Endothelial cell of umbilical vein (primary cell): ENCODE results near the gene AHRR. TPM values are rescaled to one million over a fixed set of nuclear protein-coding genes. Genes with fewer than 3 reads are reported as not detected.

Experiments
- BruUV-seq: library from RNA; stranded (reverse); fragments of 400-500 nt; replicated peaks from 2 replicates; lab custom pipeline; 2021; lab: Mats Ljungman, UMichigan
- CTCF ChIA-PET: fragments of 300-600, 350-600 bp; sonication (Branson Sonifier 250); formaldehyde crosslinking; loops from one replicate; lab custom pipeline; 2021; ENCODE audit warnings: antibody characterized with exemption, inconsistent platforms; lab: Charles Lee
- POLR2A ChIA-PET: fragments of 300-600, 350-600 bp; sonication (Branson Sonifier 250); formaldehyde crosslinking; loops from one replicate; lab custom pipeline; 2021; ENCODE audit warnings: antibody characterized with exemption, inconsistent platforms; lab: Charles Lee
- DNase-seq: peaks from one replicate; pipeline ENCODE4 v3.0.0-alpha.2; 2011; ENCODE audit warnings: low read depth, low spot score
- FAIRE-seq: peaks from 2 replicates; lab custom pipeline; 2011; peaks lifted over from hg19 to GRCh38; lab: Jason Lieb, UNC
- H2AFZ ChIP-seq: 2 replicates; pipeline ENCODE4 v1.6.0; 2012; ENCODE audit warnings: low read depth, low read length, control low read depth, inconsistent platforms
- H3K27ac ChIP-seq: 2 replicates; pipeline ENCODE4 v1.5.1; 2011; ENCODE audit warnings: low read depth, mild to moderate bottlenecking, control low read depth, low read length, moderate library complexity; ENCODE audit not compliant: insufficient read depth
- H3K27me3 ChIP-seq, 2 experiments: 2 replicates each; pipeline versions ENCODE4 v1.6.0 to v1.6.1; 2011; ENCODE audit warnings: low read length in 2 of 2, mixed read lengths in 1 of 2; ENCODE audit not compliant: control insufficient read depth in 2 of 2, insufficient read depth in 2 of 2
- H3K36me3 ChIP-seq, 2 experiments: 2 replicates in 1 of 2; 3 replicates in 1 of 2; pipeline ENCODE4 v1.5.1; 2011; ENCODE audit warnings: low read length in 2 of 2, mild to moderate bottlenecking in 1 of 2, moderate library complexity in 1 of 2; ENCODE audit not compliant: control insufficient read depth in 2 of 2, insufficient read depth in 2 of 2; ENCODE audit errors: extremely low read depth in 1 of 2
- H3K4me1 ChIP-seq: 3 replicates; pipeline ENCODE4 v1.5.1; 2011; ENCODE audit warnings: mild to moderate bottlenecking, low read length; ENCODE audit not compliant: control insufficient read depth, insufficient read depth; ENCODE audit errors: extremely low read depth
- H3K4me2 ChIP-seq: 2 replicates; pipeline ENCODE4 v1.6.1; 2011; ENCODE audit warnings: low read length, control low read depth, mixed read lengths; ENCODE audit not compliant: insufficient read depth
- H3K4me3 ChIP-seq, 3 experiments: fragments of 200-600 bp in 1 of 3; sonication (generic), shearing (Covaris generic) in 1 of 3; replicated peaks in 1 of 3; 2 replicates each; pipeline ENCODE4 v1.5.1; 2011 to 2016; ENCODE audit warnings: control low read depth in 3 of 3, low read length in 3 of 3, mild to moderate bottlenecking in 2 of 3, inconsistent platforms in 1 of 3, low read depth in 1 of 3, moderate library complexity in 1 of 3; ENCODE audit not compliant: insufficient read depth in 1 of 3
- H3K79me2 ChIP-seq: 2 replicates; pipeline ENCODE4 v1.6.0; 2012; ENCODE audit warnings: low read length, inconsistent platforms; ENCODE audit not compliant: control insufficient read depth, insufficient read depth
- H3K9ac ChIP-seq: replicated peaks from 2 replicates; pipeline ENCODE3; 2011; ENCODE audit warnings: low read length, control low read depth; ENCODE audit not compliant: insufficient read depth; ENCODE audit errors: extremely low read depth
- H3K9me1 ChIP-seq: replicated peaks from 3 replicates; pipeline ENCODE4 v1.6.0; 2011; ENCODE audit warnings: mild to moderate bottlenecking, low read length; ENCODE audit not compliant: control insufficient read depth, insufficient read depth; ENCODE audit errors: extremely low read depth
- H3K9me3 ChIP-seq: replicated peaks from 2 replicates; pipeline ENCODE4 v1.5.1; 2012; ENCODE audit warnings: low read length, inconsistent platforms; ENCODE audit not compliant: control insufficient read depth, insufficient read depth
- H4K20me1 ChIP-seq: replicated peaks from 2 replicates; pipeline ENCODE3; 2011; ENCODE audit warnings: mild to moderate bottlenecking, low read length; ENCODE audit not compliant: control insufficient read depth, insufficient read depth; ENCODE audit errors: extremely low read depth
- CTCF ChIP-seq, 2 donors: IDR thresholded peaks; 1 replicate in 1 of 2; 2 replicates in 1 of 2; pipeline ENCODE4 v1.5.1; 2011; ENCODE audit warnings: low read length in 2 of 2, mild to moderate bottlenecking in 2 of 2, moderate library complexity in 2 of 2, control low read depth in 1 of 2, inconsistent platforms in 1 of 2, low read depth in 1 of 2; ENCODE audit not compliant: insufficient read depth in 1 of 2; ENCODE audit errors: extremely low read depth in 1 of 2
- EZH2 ChIP-seq: IDR thresholded peaks from 2 replicates; pipeline ENCODE4 v1.6.1; 2012; ENCODE audit warnings: borderline replicate concordance, low read depth, mild to moderate bottlenecking, moderate library complexity, low read length, inconsistent platforms; ENCODE audit not compliant: severe bottlenecking
- FOS ChIP-seq: IDR thresholded peaks from 2 replicates; pipeline ENCODE4 v1.6.1; 2011; ENCODE audit warnings: mild to moderate bottlenecking, low read length, moderate library complexity, borderline replicate concordance; ENCODE audit not compliant: insufficient read depth
- GATA2 ChIP-seq: IDR thresholded peaks from 2 replicates; pipeline ENCODE4 v1.7.0; 2011; ENCODE audit warnings: low read depth, mild to moderate bottlenecking, moderate library complexity, mixed read lengths, low read length; ENCODE audit not compliant: insufficient read length, insufficient read depth
- JUN ChIP-seq: IDR thresholded peaks from 2 replicates; pipeline ENCODE4 v1.6.1; 2011; ENCODE audit warnings: borderline replicate concordance, low read depth; ENCODE audit not compliant: insufficient read length, insufficient read depth
- MAX ChIP-seq: IDR thresholded peaks from 2 replicates; pipeline ENCODE4 v1.6.1; 2011; ENCODE audit not compliant: insufficient read depth, insufficient read length
- MYC ChIP-seq: IDR thresholded peaks from one replicate; pipeline ENCODE4 v1.6.1; 2011; ENCODE audit warnings: mild to moderate bottlenecking, low read depth, low read length
- POLR2A ChIP-seq: IDR thresholded peaks from 2 replicates; pipeline ENCODE4 v1.6.1; 2012; ENCODE audit warnings: low read depth, mild to moderate bottlenecking, control low read depth, low read length
- POLR2AphosphoS5 ChIP-seq: IDR thresholded peaks from 2 replicates; pipeline ENCODE4 v1.6.1; 2012; ENCODE audit warnings: low read depth, mild to moderate bottlenecking, control low read depth, low read length, moderate library complexity; ENCODE audit not compliant: insufficient read depth
- dilution Hi-C: fragments of 300-500 bp; cut with MboI; formaldehyde crosslinking; loops from one replicate; pipeline ENCODE4 v1.15.0; 2019; ENCODE audit warnings: low sequenced_read_pairs; ENCODE audit not compliant: extremely low pct_ligation_motif_present
- intact Hi-C: fragments of 100-400 bp; cut with micrococcal nuclease; formaldehyde crosslinking; loops from one replicate; pipeline ENCODE4 v1.10.0; 2022
- polyA plus RNA-seq, 4 experiments: library from polyadenylated mRNA; depleted of rRNA in 3 of 4; stranded (reverse) in 3 of 4; unstranded in 1 of 4; fragments of >200 nt; gene quantifications; 2 replicates each; pipeline versions ENCODE4 v1.2.1 to v1.2.3, GENCODE V29; 2011 to 2012; ENCODE audit warnings: missing spikeins in 1 of 4
- total RNA-seq: library from RNA; stranded (reverse); gene quantifications from 2 replicates; pipeline ENCODE4 v1.2.3, GENCODE V29; 2021

Gene AHRR
- total and polyA plus RNA-seq, 2 donors (not counting 3 experiments of a cell fraction or from before 2014, with no cell fraction given), result 3.1 to 7.3 TPM

- FAIRE-seq, result no peak
- ChIA-PET CTCF (interaction anchor here (1.3 kb wide), 1 partner anchor 263 kb away, joined by 3 read pairs; no protein-coding TSS in a partner anchor), POLR2A (no interaction called here)
- intact Hi-C loops (no loop called here), dilution Hi-C loops (no loop called here)
- TF ChIP-seq EZH2 (no peak), POLR2AphosphoS5 (no peak), FOS (no peak), MAX (no peak)
- H3K9ac ChIP-seq, result no peak overlapping the region
- H2AFZ ChIP-seq, result no peak overlapping the region
- peaks cover 13 to 31% of the 10 kb centered on the region in 2 experiments for H3K36me3 ChIP-seq
- H3K4me1 ChIP-seq, result no peaks in the 10 kb centered on the region
- DNase-seq, result no peak
- no peaks in the 10 kb centered on the region for H3K9me1 ChIP-seq
- H3K27me3 ChIP-seq, result no peaks in the 10 kb centered on the region
- no peak overlapping the region for H3K27ac ChIP-seq
- no peaks in the 10 kb centered on the region for H3K9me3 ChIP-seq
- no peak overlapping the region for H3K4me3 ChIP-seq
- no TSS peak for BruUV-seq
- H4K20me1 ChIP-seq, result no peaks in the 10 kb centered on the region
- H3K4me2 ChIP-seq, result no peak overlapping the region
- H3K79me2 ChIP-seq, result peaks cover 15% of the 10 kb centered on the region
Measured at GRCh38 chr5:451587-452458, 130.3 kb downstream of the AHRR start.

- H3K27me3 ChIP-seq, result no peaks in the 10 kb centered on the region
- no peak for DNase-seq
- no peaks in the 10 kb centered on the region for H3K4me1 ChIP-seq
- H3K9me3 ChIP-seq, result no peaks in the 10 kb centered on the region
- no peak overlapping the region for H3K9ac ChIP-seq
- no peak overlapping the region for H3K4me3 ChIP-seq
- intact Hi-C loops, result no loop called here
- ChIA-PET POLR2A (no interaction called here), CTCF (no interaction called here)
- no peak overlapping the region for H3K27ac ChIP-seq
- dilution Hi-C loops, result no loop called here
- FAIRE-seq, result no peak
- no peaks in the 10 kb centered on the region for H3K9me1 ChIP-seq
- TF ChIP-seq FOS (no peak), CTCF (IDR thresholded peaks at IDR 0.05; ENCODE audit: extremely low read depth in 1 of 2, insufficient read depth in 1 of 2, low read depth in 1 of 2, low read length in 2 of 2) (no peak), EZH2 (no peak), POLR2AphosphoS5 (no peak), MYC (no peak), MAX (no peak), GATA2 (no peak), JUN (no peak), POLR2A (no peak)
- no peaks in the 10 kb centered on the region for H4K20me1 ChIP-seq
- H3K4me2 ChIP-seq, result no peak overlapping the region
- H3K36me3 ChIP-seq, result peaks cover 8 to 26% of the 10 kb centered on the region in 2 experiments
- H2AFZ ChIP-seq, result no peak overlapping the region
- peaks cover 19% of the 10 kb centered on the region for H3K79me2 ChIP-seq
- BruUV-seq, result no TSS peak
Measured at GRCh38 chr5:452978-453710, 131.6 kb downstream of the AHRR start.
